Measurements from ENCODE around the gene POF1B.
"Not testable (repeated sequence)": the region's sequence is repeated elsewhere in the genome, so short reads cannot be mapped to it uniquely, and the experiment has no call there.

The POF1B gene, protein sequence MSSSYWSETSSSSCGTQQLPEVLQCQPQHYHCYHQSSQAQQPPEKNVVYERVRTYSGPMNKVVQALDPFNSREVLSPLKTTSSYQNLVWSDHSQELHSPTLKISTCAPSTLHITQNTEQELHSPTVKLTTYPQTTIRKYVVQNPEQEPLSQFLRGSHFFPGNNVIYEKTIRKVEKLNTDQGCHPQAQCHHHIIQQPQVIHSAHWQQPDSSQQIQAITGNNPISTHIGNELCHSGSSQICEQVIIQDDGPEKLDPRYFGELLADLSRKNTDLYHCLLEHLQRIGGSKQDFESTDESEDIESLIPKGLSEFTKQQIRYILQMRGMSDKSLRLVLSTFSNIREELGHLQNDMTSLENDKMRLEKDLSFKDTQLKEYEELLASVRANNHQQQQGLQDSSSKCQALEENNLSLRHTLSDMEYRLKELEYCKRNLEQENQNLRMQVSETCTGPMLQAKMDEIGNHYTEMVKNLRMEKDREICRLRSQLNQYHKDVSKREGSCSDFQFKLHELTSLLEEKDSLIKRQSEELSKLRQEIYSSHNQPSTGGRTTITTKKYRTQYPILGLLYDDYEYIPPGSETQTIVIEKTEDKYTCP

DNA sequence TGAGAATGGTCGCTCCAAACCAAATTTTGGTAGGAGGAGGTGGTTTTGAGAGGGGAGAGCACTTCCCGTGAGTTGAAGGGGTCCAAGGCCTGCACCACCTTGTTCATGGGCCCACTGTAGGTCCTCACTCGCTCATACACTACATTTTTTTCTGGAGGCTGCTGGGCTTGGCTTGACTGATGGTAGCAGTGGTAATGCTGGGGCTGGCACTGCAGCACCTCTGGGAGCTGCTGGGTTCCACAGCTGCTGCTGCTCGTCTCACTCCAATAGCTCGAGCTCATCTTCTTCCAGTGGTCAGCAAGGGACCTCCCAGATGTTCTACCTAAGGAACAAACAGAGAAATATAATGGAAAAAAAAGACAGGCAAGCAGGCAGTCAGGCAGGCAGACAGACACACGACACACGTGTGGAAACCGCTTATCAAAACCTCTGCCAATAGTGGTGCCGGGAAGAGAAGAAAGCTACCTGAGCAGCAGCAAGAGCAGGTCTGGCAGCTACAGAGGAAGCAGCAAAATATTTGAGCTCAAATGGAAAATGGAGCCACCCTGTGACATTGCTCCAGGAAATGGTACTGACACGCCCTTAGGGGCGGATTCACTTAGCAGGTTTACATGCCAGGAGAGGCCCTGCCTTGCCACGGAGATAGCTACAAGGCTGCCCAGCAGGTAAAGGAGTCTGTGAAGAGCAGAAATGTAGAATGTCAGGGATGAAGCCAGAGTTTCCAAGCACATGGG is at the start of gene POF1B:
Gene POF1B (minus strand): TSS at position 492 of the 734 bp plus-strand sequence. CDS start 211 bp downstream, at position 281.
- no peak for DNase-seq (ENCODE audit: low spot score)

DNA sequence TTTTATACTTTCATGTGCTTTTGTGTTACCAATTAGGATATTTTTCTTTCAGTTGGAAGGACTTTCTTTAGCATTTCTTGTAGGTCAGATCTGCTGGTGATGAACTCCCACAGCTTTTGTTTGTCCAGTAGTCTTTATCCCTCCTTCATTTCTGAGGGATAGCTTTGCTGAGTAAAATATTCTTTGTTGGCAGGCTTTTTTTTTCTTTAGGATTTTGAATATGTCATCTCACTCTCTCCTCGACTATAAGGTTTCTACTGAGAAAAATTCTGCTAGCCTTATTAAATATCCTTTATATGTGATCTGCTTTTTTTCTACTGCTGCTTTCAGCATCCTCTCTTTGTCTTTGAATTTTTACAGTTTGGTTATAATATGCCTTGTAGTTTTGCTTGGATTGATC is 49.6 kb upstream of the POF1B start:
- DNase-seq (ENCODE audit: low spot score): no peak

DNA sequence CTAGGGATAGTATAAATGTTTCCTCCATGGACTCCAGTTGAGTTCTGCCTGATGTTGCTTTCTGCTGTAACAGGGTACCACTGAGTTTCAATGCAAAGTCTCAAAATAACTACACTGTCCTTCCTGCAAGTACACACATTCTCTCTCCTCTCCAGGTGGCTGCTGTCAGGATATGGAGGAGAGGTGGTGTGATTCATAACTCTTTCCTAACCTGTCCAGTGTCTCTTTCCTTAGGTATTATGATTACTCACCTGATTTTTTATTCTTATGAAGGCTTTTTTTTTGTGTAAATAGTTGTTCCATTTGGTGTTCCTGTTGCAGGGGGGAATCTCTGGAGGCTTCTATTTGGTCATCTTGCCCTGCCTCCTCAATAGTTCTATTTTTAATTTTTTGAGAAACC is 39.8 kb upstream of the POF1B start:
- DNase-seq (ENCODE audit: low spot score): no peak

DNA sequence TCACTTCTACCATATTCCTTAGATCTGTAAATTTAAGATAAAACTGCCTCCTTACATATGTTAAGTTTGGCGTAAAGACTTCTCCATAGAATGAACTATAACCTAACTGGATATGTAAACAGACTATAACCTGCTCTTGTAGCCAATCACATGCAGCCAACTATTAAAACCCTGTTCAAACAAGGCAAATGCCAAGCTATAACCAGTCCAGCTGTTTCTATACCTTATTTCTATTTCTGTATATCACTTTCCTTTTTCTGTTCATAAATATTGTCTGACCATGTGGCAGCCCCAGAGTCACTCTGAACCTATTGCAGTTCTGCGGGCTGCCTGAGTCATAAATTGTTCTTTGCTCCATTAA is 12.4 kb upstream of the POF1B start:
- DNase-seq (ENCODE audit: low spot score): no peak

DNA sequence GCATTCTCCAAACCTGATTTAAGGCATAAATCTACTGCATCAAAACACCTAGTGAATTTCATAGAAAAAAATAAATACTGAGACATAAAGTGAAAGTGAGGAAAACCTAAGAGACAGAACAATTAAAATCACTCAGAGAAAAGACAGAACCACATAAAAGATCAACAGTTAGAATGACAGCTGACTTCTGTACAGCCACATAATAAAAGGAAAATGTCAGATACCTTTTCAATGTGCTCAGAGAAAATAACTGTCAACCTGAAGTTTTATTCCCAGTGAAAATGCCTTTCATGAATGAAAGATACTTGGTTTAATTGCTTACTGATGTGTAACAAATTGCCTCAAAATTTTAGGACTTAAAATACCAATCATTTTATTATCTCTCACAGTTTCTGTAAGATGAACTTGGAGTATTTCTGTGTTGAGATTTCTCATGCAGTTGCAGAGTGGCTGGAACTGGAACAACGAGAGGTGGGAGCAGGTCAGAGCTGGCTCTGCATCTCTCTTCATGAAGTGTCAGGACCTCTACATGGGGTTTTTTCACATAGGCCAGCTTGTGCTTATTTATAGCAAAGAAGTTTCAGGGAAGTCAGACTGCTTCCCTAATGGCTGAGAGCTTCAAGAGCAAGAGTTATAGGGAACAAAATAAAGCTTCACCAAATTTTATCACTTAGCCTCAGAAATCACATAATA is 11.9 kb upstream of the POF1B start:
- DNase-seq (ENCODE audit: low spot score): no peak

DNA sequence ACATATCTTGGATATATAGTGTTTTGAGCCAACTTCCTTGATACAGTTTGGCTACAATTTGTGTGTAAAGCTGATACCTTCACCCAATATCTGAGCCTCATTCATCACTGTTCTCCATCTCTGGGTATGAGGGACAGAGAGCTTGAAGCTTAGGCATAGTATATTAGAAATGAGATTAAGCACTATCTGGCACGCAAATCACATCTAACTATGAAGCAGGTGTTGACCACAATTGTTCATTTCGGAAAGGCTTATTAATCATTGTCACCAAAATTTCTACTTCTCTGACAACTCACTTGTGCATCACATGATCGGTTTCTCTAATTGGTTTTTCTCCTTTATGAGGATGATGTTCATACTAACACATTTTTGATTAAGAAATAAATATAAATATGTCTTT is 2.1 kb upstream of the POF1B start:
- no peak for DNase-seq (ENCODE audit: low spot score)

DNA sequence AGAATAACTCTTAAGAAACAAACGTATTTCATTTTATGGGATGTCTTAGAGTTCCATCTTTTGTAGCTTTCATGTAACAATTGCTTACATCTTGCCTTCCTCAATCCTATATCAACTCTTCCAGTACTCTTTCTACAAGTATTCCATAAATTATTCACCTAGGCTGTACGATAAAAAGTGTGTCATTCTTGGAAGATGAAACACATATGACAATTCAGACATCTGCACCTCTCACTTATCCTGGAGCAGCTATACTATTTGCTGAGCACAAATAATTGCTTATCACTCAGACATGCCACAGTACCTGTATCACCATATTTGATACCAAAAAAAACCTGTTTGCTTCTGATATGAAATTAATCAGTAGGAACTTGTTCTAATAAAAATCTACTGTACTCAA is 1.0 kb downstream of the POF1B start:
- no peak for DNase-seq (ENCODE audit: low spot score)

DNA sequence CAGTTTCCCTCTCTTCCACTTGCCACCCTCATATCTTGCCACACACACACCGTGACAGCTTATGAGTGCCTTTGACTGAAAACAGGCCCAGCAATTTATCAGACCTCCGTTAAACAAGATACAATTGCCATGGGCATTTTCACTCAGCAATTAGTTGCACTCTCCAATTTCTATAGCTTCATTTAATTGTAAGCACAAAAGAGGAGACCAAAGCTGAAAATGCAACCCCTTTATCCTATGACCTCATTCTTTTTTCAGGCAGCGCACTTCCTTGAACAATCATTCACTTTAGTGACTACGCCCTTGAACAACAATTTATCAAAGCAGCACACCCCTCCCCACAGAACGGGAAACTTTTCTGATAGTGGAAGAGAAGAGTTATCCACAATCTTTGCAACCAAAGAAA is 4.1 kb downstream of the POF1B start:
- DNase-seq (ENCODE audit: low spot score): no peak

DNA sequence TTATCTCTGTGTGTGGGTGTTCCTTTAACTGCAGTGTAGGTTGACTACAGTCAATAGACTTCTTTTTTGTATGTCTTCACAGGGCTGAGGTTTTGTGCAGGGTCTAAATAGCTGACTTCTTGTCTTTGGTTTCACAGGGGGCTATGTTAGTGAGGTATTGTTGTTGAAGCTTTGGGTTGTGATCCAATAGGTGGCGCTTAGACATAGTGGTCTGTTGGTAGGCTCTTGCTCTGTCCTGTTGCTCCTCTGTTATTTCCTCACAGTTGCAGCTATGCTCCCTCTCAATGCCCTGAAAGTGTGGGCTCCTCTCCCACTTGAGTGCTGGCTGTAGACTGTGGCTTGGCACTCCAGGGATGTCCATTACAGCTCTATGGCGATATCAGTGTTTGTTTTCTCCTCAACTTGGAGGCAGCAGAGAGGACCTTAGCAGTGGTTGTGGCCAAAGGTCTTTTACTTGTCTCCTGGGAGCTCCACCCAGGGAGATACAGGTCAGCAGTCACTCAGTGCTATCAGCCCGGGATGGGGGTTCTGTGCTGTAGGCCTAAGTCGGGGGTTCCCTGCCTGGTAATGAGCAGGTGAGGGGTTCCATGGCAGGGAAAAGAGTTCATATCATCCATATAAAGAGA is 14.0 kb downstream of the POF1B start:
- DNase-seq (ENCODE audit: low spot score): no peak

DNA sequence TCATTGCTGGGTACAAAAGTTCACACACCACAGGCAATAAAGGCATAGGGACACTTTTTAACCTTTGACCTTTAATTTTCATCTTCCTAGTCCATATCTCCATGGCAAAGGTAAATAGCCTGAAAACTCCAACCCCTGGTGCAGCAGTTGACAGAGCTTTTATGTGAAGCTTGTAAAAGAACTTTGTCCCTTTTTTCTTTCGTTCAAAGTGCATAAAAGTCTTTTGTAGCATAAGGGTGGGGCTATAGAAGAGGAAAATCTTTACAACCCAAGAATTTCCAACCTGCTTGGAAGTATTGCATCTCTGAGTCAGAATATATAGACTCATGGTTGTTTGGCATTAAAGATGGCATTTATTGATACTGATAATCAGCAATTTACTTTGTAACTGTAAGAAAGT is 20.4 kb downstream of the POF1B start:
- DNase-seq (ENCODE audit: low spot score): no peak

DNA sequence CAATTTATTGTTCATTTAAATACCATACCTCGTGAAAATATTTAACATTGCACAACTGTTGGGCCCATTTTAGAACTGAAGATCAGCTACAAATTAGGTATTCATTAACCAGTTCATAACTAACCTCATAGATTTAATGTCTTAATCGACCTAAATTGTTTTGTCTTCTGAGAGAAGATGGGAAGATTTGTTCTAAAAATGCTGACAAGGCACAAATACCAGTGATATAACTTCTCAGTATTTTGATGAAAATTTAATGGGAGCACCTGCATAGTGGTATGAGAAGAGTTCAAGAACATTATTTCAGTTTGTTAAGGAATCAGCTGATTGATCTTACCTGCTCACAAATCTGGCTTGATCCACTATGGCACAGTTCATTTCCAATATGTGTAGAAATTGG is 33.9 kb downstream of the POF1B start:
- DNase-seq (ENCODE audit: low spot score): no peak

DNA sequence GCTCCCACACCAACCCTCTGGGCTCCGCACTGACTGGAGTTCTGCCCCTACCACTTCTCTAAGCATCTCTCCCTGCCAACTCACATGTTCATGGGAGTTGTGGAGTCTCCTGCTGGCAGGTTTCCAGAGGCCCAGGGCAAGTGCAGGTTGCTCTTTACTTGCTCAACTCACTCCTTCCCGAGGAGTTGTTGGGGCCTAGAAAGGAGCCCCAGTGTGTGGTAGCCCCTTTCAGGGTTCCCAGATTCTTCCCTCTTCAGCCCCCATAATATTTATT is 52.5 kb downstream of the POF1B start:
- DNase-seq (ENCODE audit: low spot score): no peak

DNA sequence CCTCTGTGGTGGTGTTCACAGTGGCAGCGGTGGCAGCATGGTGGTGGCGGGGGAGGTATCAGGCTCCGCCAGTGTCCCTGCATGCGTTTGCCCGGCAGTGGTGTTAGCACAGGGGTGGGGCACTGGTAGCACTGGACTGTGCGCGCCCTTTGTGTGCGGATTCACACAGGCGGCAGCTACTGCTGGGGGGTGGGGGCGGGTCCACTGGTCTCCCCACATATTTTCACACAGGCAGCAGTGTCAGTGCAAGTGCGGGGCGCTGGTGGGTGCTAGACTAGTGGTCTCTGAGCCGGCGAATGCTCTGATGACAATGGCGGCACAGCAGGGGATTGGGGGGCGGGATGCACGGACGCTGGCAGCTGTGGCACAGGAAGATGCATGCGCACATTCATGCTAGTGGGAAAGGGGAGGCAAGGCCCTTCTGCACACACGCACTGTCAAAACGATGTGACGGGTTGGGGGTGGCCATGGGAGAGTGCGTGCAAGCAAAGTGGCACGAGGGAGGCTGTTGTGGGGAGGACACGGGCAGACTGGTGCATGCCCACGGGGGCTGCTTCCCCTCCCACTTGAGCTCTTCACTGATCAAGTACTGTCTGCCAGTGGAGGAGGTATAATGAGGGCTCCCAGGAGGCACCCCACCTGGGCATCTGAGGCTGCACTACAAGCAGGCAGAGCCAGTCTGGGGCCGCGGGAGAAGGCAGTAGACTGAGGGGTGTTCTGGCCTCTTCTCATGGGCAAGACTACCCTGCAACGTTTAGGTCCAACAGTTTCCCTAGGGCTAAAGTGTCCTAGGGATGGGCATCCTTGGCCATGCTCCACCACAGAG is 53.0 kb downstream of the POF1B start:
- DNase-seq (ENCODE audit: low spot score): no peak

DNA sequence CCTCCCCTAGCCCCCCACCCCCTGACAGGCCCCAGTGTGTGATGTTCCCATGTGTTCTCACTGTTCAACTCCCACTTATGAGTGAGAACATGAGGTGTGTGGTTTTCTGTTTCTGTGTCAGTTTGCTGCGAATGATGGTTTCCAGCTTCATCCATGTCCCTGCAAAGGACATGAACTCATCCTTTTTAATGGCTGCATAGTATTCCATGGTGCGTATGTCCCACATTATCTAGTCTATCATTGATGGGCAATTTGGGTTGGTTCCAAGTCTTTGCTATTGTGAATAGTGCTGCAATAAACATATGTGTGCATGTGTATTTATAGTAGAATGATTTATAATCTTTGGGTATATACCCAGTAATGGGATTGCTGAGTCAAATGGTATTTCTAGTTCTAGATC is 68.1 kb downstream of the POF1B start:
- DNase-seq (ENCODE audit: low spot score): not testable (repeated sequence)

DNA sequence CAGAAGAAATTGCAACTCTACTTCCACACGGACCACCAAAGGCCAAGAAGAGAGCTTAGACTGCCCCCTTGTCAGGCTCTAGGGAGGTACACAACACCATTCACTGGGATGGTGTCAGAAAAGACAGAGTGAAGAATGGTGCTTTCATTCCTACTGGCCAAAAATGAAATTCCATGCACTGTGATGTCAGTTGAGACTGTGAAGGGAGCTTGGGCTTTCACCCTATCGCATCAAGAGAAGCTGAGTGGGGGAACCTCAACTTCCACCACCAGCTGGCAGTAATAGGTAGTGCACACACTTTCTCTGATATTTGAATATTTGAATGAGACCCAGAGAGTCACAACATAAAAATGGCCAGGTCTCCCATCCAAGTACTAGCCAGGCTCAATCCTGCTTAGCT is 69.7 kb downstream of the POF1B start:
- DNase-seq (ENCODE audit: low spot score): no peak

DNA sequence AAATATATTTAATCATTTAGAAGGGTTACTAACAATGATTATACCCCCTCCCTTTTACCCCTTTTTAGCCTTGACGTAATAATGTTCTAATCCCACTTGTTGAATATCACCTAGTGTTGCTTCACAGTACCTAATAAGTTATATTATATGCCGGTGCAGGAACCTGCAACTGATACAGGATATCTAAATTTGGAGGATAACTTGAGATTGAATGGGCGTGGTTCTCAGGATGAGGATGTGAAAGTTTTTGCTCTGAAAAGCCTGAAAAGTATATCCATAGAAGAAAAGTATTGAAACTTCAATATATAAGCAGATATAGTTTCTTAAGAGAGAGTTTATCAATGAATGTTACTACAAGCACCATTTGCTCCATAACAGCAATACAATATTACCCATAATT is 75.9 kb downstream of the POF1B start:
- DNase-seq (ENCODE audit: low spot score): no peak

DNA sequence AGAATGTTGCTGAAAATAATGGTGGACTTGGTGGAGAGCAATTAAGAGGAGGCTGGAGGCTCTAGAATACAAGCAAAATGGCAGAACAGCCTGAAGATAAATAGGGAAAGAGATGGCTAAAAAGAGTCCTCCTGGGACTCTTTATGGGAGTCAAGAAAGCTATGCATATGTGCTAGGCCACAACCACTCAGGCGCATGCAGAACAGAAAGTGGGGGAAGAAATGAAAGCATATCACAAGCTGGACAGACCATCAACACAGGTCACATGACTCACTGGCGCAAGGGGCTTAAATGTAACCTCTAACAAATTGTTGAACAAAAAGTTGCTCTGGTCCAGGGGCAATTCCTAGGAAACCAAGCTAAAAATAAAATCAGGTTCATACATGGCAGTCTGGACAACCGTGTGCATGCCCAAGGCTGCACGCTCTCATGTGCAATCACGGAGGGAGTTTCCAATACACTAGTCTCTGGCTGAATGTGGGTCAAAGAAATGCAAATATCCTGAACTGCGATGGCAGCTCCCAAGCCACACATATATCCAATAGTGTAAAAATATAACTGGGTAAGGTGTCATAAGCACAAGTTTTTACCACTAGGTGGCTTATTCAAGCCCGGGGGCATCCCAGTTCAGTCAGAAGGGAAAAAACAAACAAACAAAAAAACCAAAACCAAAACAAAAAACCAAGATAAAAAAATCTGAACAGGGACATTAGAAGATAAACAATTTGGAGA is 90.3 kb downstream of the POF1B start:
- DNase-seq (ENCODE audit: low spot score): no peak

DNA sequence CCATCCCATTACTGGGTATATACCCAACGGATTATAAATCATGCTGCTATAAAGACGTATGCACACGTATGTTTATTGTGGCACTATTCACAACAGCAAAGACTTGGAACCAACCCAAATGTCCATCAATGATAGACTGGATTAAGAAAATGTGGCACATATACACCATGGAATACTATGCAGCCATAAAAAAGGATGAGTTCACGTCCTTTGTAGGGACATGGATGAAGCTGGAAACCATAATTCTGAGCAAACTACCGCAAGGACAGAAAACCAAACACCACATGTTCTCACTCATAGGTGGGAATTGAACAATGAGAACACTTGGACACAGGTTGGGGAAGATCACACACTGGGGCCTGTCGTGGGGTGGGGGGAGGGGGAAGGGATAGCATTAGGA is 94.2 kb downstream of the POF1B start:
- not testable (repeated sequence) for DNase-seq (ENCODE audit: low spot score)

DNA sequence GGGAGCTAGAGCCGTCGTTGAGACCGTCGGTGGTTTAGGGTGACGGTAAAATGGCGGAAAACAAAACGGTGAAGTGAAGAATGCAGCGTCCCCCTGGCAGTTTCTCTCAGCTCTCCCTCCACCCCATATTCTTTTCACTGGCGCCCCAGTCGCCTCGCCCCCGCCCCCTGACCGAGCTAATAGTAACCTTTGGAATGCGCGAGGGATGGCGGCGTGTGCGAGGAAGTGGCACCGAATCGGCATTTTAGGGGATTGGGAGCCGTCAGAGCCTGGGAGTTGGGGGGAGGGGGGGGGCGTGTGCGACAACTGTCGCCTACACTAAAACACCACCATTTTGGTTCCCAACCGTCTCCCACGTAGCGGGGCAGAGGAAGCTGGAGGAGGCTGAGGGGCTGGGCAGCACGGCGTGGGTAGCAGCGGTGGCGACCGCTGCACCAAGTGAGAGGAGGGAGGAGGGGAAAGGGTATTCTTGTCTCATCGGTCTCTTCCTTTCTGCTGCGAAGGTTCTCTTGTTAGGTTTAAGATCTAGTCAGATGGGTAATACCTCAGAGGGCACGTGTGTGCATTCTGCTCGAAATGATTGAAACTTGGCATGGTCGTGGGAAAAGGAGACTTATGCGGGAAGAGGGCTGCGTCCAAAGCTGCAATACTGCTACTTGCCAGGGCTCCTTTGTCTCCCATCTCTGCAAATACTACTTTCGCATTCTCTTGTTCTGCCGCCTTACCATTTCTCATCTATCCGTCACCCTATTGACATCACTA is 134.8 kb downstream of the POF1B start:
- DNase-seq (ENCODE audit: low spot score): no peak
